Measurements from ENCODE around the gene MPDZ. TPM values are rescaled to one million over a fixed set of nuclear protein-coding genes. Genes with fewer than 3 reads are reported as not detected.

Gene MPDZ
- polyA plus RNA-seq, 1 donor from 2014 or later: not detected

- Mint-ChIP-seq H3K27me3 (no peaks in the 10 kb centered on the region), H3K27ac (no peak overlapping the region), H3K9me3 (peaks cover 0 to 3% (median 1%) of the 10 kb centered on the region in 3 donors), H3K36me3 (no peaks in the 10 kb centered on the region), H3K4me3 (no peak overlapping the region), H3K4me1 (no peaks in the 10 kb centered on the region)
Measured at GRCh38 chr9:13175732-13176131, 103.8 kb downstream of the MPDZ start.

GRCh38 chr9:13174906-13175639 lies 104.4 kb downstream of the MPDZ start:
- Mint-ChIP-seq H3K27ac (no peak overlapping the region), H3K9me3 (peaks cover 0 to 3% (median 1%) of the 10 kb centered on the region in 3 donors), H3K36me3 (no peaks in the 10 kb centered on the region), H3K4me1 (no peaks in the 10 kb centered on the region), H3K27me3 (no peaks in the 10 kb centered on the region), H3K4me3 (no peak overlapping the region)

DNA sequence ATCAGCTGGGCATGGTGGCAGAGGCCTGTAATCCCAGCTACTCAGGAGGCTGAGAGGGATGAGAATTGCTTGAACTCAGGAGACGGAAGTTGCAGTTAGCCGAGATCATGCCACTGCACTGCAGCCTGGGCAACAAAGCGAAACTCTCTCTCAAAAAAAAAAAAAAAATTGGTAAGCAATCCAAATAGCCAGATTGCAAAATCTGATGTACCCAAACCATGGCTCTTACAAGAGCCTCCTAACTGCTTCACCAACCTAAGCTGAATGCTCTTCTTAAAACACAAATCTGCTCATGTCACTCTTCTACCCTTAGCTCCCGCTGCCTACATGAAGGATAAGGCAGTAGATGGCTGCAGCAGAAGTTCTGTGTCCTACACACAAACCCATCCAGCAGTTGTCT lies 105.9 kb downstream of the MPDZ start:
- no peaks in the 10 kb centered on the region for H3K36me3 Mint-ChIP-seq

DNA sequence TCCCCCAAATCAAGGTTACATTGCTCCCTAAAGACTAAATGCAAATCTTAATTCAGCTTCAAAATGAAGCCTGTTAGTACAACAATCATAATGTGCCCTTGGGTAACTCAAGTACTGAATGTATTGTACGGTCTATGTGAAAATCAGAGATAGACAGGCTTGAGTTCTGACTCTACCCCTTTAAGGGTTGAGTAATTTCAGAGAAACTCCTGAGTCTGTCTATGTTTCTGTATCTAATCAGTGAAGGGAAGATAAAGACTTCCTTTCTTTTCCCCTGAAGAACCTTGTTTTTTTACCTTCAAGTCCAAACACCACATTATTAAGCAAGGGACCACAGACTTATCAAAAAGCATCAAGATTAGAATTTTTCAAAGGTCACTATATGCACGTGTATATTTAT lies 108.2 kb downstream of the MPDZ start:
- Mint-ChIP-seq H3K36me3 (no peaks in the 10 kb centered on the region), H3K4me1 (no peaks in the 10 kb centered on the region), H3K9me3 (peaks cover 1 to 7% (median 3%) of the 10 kb centered on the region in 3 donors), H3K4me3 (no peak overlapping the region), H3K27me3 (no peaks in the 10 kb centered on the region), H3K27ac (no peak overlapping the region)

More for the DNA sequence above, 105.9 kb downstream of the MPDZ start:
- H3K4me1 Mint-ChIP-seq: no peaks in the 10 kb centered on the region
- H3K4me3 Mint-ChIP-seq: no peak overlapping the region
- no peaks in the 10 kb centered on the region for H3K27me3 Mint-ChIP-seq
- H3K27ac Mint-ChIP-seq: no peak overlapping the region
- peaks cover 1 to 7% (median 3%) of the 10 kb centered on the region in 3 donors for H3K9me3 Mint-ChIP-seq

- Mint-ChIP-seq H3K4me3 (no peak overlapping the region), H3K27ac (no peak overlapping the region), H3K9me3 (peaks cover 0 to 7% (median 0%) of the 10 kb centered on the region in 3 donors), H3K4me1 (no peaks in the 10 kb centered on the region), H3K27me3 (no peaks in the 10 kb centered on the region), H3K36me3 (no peaks in the 10 kb centered on the region)
Measured at GRCh38 chr9:13166996-13167395, 112.5 kb downstream of the MPDZ start.

DNA sequence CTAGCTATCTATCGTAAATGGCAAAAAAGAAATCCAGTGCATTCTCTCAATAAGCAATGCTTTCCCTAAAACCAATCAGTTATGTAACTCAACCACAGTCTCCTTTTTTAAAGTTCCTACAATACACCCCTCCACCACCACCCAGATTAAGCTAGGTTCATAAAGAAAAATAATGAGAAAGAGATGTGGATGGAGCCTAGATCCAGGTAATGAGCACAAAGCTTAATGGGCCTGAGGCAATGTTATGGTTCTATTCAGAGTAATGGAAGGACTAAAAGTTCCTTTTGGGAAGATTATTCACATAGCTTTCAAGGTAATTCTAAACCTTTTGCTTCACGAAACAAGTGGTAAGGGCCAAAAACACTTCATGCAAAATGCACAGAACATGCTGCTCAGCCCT lies 113.5 kb downstream of the MPDZ start:
- Mint-ChIP-seq H3K4me3 (no peak overlapping the region), H3K27ac (no peak overlapping the region), H3K9me3 (peaks cover 0 to 7% (median 0%) of the 10 kb centered on the region in 3 donors), H3K36me3 (no peaks in the 10 kb centered on the region), H3K27me3 (no peaks in the 10 kb centered on the region), H3K4me1 (no peaks in the 10 kb centered on the region)

DNA sequence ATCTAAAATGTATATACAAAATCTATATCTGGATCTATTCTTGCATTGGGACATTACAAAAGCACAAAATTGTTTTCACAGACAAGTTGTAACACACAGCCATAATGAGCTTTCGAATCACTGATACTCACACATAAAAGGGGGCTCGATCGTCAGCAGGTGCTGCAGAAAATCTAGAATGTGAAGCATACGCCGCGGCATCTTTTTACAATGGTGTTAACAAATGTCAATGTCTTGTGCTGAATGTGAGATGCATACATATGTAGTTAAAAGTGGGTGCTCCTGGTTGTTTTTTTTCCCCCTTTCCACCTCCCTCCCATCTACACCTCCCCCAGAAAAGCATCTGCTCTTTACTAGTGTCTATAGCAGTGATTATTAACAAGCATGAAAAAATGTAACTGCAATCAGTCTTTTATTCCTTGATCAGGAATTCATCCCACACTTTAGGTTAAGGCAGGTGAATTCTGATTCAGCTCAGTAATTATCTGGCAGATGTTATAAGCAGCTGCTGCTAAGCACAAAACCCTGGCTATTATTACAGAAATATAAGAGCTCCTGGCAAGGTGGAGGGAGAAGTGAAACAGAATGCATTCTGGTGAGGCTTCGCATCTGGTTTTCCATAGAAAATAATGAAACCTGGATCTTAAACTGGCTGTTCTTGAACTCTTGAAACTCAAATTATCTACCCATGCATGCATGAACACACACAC lies 114.1 kb downstream of the MPDZ start:
- H3K36me3 Mint-ChIP-seq: no peaks in the 10 kb centered on the region
- H3K27me3 Mint-ChIP-seq: no peaks in the 10 kb centered on the region
- H3K4me1 Mint-ChIP-seq: no peaks in the 10 kb centered on the region

GRCh38 chr9:13163946-13164345 lies 115.5 kb downstream of the MPDZ start:
- Mint-ChIP-seq H3K36me3 (no peaks in the 10 kb centered on the region), H3K27ac (no peak overlapping the region), H3K4me1 (no peaks in the 10 kb centered on the region), H3K27me3 (no peaks in the 10 kb centered on the region), H3K9me3 (no peaks in the 10 kb centered on the region), H3K4me3 (no peak overlapping the region)

More for the DNA sequence above, 114.1 kb downstream of the MPDZ start:
- no peak overlapping the region for H3K27ac Mint-ChIP-seq
- peaks cover 0 to 7% (median 0%) of the 10 kb centered on the region in 3 donors for H3K9me3 Mint-ChIP-seq
- H3K4me3 Mint-ChIP-seq: no peak overlapping the region

GRCh38 chr9:13163287-13163686 lies 116.2 kb downstream of the MPDZ start:
- Mint-ChIP-seq H3K9me3 (no peaks in the 10 kb centered on the region), H3K27me3 (no peaks in the 10 kb centered on the region), H3K27ac (no peak overlapping the region), H3K36me3 (no peaks in the 10 kb centered on the region), H3K4me3 (no peak overlapping the region), H3K4me1 (no peaks in the 10 kb centered on the region)

GRCh38 chr9:13160051-13160450 lies 119.4 kb downstream of the MPDZ start:
- no peaks in the 10 kb centered on the region for H3K4me1 Mint-ChIP-seq
- H3K27ac Mint-ChIP-seq: no peak overlapping the region
- peaks cover 0 to 3% (median 0%) of the 10 kb centered on the region in 3 donors for H3K9me3 Mint-ChIP-seq
- no peaks in the 10 kb centered on the region for H3K27me3 Mint-ChIP-seq
- no peaks in the 10 kb centered on the region for H3K36me3 Mint-ChIP-seq
- H3K4me3 Mint-ChIP-seq: no peak overlapping the region

- Mint-ChIP-seq H3K4me1 (no peaks in the 10 kb centered on the region), H3K9me3 (peaks cover 0 to 5% (median 0%) of the 10 kb centered on the region in 3 donors), H3K27ac (no peak overlapping the region), H3K36me3 (no peaks in the 10 kb centered on the region), H3K4me3 (no peak overlapping the region), H3K27me3 (no peaks in the 10 kb centered on the region)
Measured at GRCh38 chr9:13158986-13159385, 120.5 kb downstream of the MPDZ start.

GRCh38 chr9:13151489-13151888 lies 128.0 kb downstream of the MPDZ start:
- no peak overlapping the region for H3K27ac Mint-ChIP-seq
- no peak overlapping the region for H3K4me3 Mint-ChIP-seq
- H3K36me3 Mint-ChIP-seq: no peaks in the 10 kb centered on the region
- H3K27me3 Mint-ChIP-seq: no peaks in the 10 kb centered on the region
- H3K9me3 Mint-ChIP-seq: peaks cover 0 to 8% (median 5%) of the 10 kb centered on the region in 3 donors
- no peaks in the 10 kb centered on the region for H3K4me1 Mint-ChIP-seq

- no peak overlapping the region for H3K27ac Mint-ChIP-seq
- no peaks in the 10 kb centered on the region for H3K4me1 Mint-ChIP-seq
- no peaks in the 10 kb centered on the region for H3K36me3 Mint-ChIP-seq
- H3K9me3 Mint-ChIP-seq: peaks cover 0 to 8% (median 1%) of the 10 kb centered on the region in 3 donors
- no peak overlapping the region for H3K4me3 Mint-ChIP-seq
- H3K27me3 Mint-ChIP-seq: no peaks in the 10 kb centered on the region
Measured at GRCh38 chr9:13149454-13149853, 130.0 kb downstream of the MPDZ start.

GRCh38 chr9:13146840-13147239 lies 132.7 kb downstream of the MPDZ start:
- Mint-ChIP-seq H3K27me3 (no peaks in the 10 kb centered on the region), H3K4me1 (no peaks in the 10 kb centered on the region), H3K36me3 (no peaks in the 10 kb centered on the region), H3K4me3 (no peak overlapping the region), H3K27ac (no peak overlapping the region), H3K9me3 (peaks cover 0 to 4% (median 0%) of the 10 kb centered on the region in 3 donors)

GRCh38 chr9:13145340-13145739 lies 134.2 kb downstream of the MPDZ start:
- Mint-ChIP-seq H3K9me3 (peaks cover 0 to 4% (median 0%) of the 10 kb centered on the region in 3 donors), H3K36me3 (no peaks in the 10 kb centered on the region), H3K4me3 (no peak overlapping the region), H3K27me3 (no peaks in the 10 kb centered on the region), H3K27ac (no peak overlapping the region), H3K4me1 (no peaks in the 10 kb centered on the region)

Measured in IgD-negative memory B cell (primary cell).